Fibroblast of the aortic adventitia (primary cell): ENCODE results near the gene LIG1. TPM values are rescaled to one million over a fixed set of nuclear protein-coding genes. Genes with fewer than 3 reads are reported as not detected.
"Not testable (repeated sequence)": the region's sequence is repeated elsewhere in the genome, so short reads cannot be mapped to it uniquely, and the experiment has no call there.

Experiments used
- DNase-seq: peaks from one replicate; pipeline ENCODE4 v3.0.0-alpha.2; 2010; ENCODE audit warnings: low read depth
- H3K4me3 ChIP-seq: 2 replicates; pipeline ENCODE4 v1.5.1; 2011; ENCODE audit warnings: low read depth, mild to moderate bottlenecking, control low read depth, low read length, moderate library complexity
- total RNA-seq: library from RNA; depleted of rRNA; stranded (reverse); fragments of >200 nt; gene quantifications from 2 replicates; pipeline ENCODE4 v1.2.3, GENCODE V29; 2012; ENCODE audit warnings: low replicate concordance
- TF ChIP-seq, protein P1 (sequence below): IDR thresholded peaks from 2 replicates; pipeline ENCODE4 v1.5.1; 2011; ENCODE audit warnings: mild to moderate bottlenecking, low read length, control low read depth, inconsistent platforms; ENCODE audit not compliant: insufficient read depth

The LIG1 gene
- total RNA-seq, 1 donor = 27.3 TPM

DNA sequence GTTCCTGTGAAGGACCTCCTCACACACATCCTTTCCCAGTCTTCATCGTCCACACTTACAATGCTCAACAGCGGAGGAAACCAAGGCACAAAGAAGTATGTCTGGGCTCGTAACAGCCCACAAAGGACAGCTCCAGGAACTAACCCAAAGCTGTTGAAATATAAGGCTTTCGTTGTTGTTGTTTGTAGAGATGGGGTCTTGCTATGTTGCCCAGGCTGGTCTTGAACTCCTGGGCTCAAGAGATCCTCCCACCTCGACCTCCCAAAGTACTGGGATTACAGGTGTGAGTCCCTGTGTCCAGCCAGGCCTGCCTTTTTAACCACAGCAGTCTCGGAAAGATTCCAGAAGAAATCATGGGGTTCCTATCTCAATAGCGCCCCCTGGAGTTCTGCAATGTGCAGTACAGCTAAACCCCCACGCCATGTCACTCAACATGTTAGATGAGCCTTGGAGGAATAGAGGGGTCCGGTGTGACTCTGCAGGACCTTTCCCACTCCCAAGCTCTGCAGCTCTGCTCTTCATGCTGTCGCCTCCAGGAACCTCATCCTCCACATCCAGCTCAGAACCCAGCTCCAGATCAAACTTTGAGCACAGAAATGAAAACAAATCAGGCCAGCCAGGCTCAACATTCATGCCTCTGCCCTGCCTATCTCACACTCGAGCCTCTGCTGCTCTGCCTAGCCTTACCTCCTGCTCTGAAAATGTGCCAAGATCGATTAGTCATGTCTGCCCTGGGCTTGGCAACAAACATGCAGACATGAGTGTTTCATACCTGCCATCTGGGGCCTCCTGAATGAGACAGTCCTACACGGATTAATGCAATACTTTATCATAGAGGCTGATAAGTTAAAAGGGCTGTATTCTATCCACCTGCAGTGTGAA lies 67.0 kb downstream of the LIG1 start:
- peak; percentile 63 for DNase-seq
- TF ChIP-seq, protein P1, sequence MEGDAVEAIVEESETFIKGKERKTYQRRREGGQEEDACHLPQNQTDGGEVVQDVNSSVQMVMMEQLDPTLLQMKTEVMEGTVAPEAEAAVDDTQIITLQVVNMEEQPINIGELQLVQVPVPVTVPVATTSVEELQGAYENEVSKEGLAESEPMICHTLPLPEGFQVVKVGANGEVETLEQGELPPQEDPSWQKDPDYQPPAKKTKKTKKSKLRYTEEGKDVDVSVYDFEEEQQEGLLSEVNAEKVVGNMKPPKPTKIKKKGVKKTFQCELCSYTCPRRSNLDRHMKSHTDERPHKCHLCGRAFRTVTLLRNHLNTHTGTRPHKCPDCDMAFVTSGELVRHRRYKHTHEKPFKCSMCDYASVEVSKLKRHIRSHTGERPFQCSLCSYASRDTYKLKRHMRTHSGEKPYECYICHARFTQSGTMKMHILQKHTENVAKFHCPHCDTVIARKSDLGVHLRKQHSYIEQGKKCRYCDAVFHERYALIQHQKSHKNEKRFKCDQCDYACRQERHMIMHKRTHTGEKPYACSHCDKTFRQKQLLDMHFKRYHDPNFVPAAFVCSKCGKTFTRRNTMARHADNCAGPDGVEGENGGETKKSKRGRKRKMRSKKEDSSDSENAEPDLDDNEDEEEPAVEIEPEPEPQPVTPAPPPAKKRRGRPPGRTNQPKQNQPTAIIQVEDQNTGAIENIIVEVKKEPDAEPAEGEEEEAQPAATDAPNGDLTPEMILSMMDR = peak; percentile 70
- no peak overlapping the region for H3K4me3 ChIP-seq

DNA sequence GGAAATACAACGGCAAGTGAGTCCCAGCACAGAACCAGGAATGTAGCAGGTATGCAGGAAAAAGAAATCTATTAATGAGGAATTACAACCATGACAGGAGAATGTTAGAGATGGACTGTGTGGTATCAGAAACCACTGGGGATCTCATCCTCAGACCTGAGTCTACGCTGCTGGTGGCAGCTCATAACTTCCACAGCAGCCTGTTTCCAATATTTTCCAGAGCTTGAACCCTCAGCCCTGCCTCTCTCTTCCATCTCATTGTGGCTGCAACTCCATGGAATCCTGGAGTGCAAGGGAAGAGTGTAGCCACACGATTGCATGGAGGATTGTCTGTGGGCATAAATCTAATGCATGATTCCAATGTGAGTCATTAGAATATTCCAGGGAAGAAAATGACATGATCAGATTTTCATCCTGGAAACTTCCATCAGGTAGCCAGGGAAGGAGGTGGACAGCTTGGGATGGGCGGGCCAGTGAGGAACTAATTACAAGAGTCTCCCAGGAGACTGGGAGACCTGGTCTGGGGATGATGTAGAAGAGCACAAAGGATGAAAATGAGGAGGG lies 74.5 kb downstream of the LIG1 start:
- H3K4me3 ChIP-seq = no peak overlapping the region
- DNase-seq = no peak
- TF ChIP-seq, protein P1 = no peak

DNA sequence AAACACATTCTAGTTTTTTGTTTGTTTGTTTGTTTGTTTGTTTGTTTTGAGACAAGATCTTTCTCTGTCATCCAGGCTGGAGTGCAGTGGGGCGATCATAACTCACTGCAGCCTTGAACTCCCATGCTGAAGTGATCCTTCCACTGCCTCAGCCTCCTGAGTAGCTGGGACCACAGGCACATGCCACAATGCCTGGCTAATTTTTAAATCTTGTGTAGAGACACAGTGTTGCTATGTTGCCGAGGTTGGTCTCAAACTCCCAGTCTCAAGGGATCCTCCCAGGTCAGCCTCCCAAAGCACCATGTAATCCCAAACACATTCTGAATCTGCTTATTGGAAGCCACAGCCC lies 75.3 kb downstream of the LIG1 start:
- TF ChIP-seq, protein P1 = no peak
- no peak overlapping the region for H3K4me3 ChIP-seq
- no peak for DNase-seq

DNA sequence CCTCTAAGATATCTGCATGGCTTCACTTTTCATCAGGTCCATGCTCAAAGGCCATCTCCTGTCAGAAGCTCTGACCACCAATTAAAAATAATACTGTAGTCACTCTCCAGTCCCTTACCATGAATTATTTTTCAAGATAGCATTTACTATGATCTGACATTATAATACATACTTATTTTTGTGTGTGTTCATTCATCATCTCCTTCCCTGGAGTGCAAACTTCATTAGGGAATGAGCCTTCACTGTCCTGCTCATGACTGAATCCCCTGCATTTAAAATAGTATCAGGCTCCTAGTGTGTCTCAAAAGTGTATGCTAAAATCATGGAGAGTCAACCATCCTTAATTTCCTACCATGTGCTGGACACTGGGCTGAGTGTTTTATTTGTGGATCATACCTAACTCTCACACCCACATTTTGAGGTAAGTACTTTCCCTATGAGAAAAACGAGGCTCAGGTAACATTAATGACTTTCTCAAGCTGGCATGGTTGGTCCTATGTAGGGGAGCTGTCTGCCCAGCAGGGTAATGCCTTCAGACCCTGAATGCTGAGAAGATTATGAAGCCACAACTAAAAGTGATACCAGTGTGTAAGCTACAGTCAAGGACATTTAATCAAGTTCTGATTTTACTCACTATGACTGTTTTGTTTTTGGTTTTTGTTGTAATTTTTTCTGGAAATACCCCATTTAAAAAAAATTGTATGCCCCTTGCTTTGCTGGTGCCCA lies 75.9 kb downstream of the LIG1 start:
- DNase-seq = no peak
- TF ChIP-seq, protein P1 = no peak
- no peak overlapping the region for H3K4me3 ChIP-seq

DNA sequence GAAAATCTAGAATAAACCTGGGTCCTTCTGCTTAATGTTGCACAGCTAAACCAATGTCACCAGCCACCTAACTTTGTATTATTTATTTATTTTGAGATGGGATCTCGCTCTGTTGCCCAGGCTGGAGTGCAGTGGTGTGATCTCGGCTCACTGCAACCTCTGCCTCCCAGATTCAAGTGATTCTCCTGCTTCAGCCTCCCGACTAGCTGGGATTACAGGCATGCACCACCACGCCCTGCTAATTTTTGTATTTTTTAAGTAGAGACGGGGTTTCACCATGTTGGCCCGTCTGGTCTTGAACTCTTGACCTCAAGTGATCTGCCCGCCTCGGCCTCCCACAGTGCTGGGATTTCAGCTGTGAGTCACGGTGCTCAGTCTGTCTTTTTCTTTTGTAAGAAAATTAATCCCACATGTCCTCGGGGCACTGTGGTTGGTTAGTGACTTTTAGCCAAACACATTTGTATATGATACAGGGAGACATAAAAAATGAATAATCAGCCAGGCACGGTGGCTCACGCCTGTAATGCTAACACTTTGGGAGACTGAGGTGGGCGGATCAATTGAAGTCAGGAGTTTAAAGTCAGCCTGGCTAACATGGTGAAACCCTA lies 78.9 kb downstream of the LIG1 start:
- DNase-seq = peak; percentile 96
- not testable (repeated sequence) for H3K4me3 ChIP-seq

DNA sequence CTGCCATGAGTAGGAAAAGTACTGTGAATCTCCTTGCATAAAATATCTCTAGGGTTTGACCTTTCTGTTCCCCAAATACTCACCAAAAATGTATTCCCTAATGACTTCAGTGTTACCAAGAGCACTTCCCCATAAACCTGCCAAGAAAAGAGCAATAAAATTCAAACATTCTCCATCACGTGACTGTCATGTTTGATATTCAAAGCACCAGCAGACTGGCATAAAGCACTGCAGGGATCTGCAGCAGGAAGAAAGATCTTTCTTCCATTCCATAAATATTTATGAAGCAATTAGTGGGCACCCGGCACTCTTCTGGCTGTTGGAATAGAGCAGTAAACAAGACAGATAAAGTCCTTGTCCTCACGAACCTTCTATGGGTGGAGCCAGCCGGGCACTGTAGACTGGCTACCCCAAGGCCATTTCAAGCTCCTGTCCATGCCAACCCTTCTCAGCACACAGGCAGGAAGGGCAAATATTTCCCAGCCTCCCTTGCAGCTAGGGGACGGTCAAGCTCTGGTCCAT lies 79.8 kb downstream of the LIG1 start:
- TF ChIP-seq, protein P1 = no peak
- no peak overlapping the region for H3K4me3 ChIP-seq
- DNase-seq = no peak

DNA sequence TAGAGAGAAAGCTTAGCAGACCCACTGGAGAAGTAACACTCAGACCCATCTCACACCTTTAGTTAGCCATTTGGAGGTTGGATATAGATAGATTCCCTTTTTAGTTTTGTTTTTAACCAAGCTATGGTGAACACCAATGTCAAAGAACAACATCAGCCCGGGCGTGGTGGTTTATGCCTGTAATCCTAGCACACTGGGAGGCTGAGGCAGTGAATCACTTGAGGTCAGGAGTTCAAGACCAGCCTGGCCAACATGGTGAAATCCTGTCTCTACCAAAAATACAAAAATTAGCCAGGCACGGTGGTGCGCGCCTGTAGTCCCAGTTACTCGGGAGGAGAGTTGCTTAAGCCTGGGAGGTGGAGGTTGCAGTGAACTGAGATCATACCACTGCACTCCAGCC lies 81.2 kb downstream of the LIG1 start:
- DNase-seq, H3K4me3 ChIP-seq: not testable (repeated sequence)
